GM23338 (cell line): ENCODE measurements around the gene CDH23. TPM values are rescaled to one million over a fixed set of nuclear protein-coding genes. Genes with fewer than 3 reads are reported as not detected.

Source experiments
- ATAC-seq: fragments of 200-7000 bp; cut with Tn5 transposase; 3 replicates; pipeline ENCODE4 v1.9.1; 2020
- DNase-seq: peaks from one replicate; pipeline ENCODE4 v3.0.0-alpha.2; 2015; ENCODE audit warnings: low spot score
- H2AFZ ChIP-seq: fragments of 200-600 bp; sonication (generic); 2 replicates; pipeline ENCODE4 v1.8.0; 2016; ENCODE audit warnings: antibody characterized with exemption, mild to moderate bottlenecking, moderate library complexity
- H3F3A ChIP-seq: fragments of 200-600 bp; sonication (generic); replicated peaks from 2 replicates; pipeline ENCODE4 v1.8.0; 2017; ENCODE audit warnings: antibody characterized with exemption, mixed run types, low read depth
- H3K27ac ChIP-seq: fragments of 200-600 bp; sonication (generic); 2 replicates; pipeline ENCODE4 v1.6.1; 2016; ENCODE audit warnings: low read depth
- H3K27me3 ChIP-seq: fragments of 200-600 bp; sonication (generic); 2 replicates; pipeline ENCODE4 v1.8.0; 2016; ENCODE audit warnings: mild to moderate bottlenecking, mixed run types, moderate library complexity; ENCODE audit not compliant: insufficient read depth
- H3K36me3 ChIP-seq: fragments of 200-600 bp; sonication (generic); 2 replicates; pipeline ENCODE4 v1.8.0; 2016; ENCODE audit warnings: mild to moderate bottlenecking; ENCODE audit not compliant: insufficient read depth
- H3K4me1 ChIP-seq: fragments of 200-600 bp; sonication (generic); 2 replicates; pipeline ENCODE4 v1.8.0; 2016; ENCODE audit warnings: mild to moderate bottlenecking, moderate library complexity; ENCODE audit not compliant: insufficient read depth
- H3K4me2 ChIP-seq: fragments of 200-600 bp; sonication (generic); 2 replicates; pipeline ENCODE4 v1.7.1; 2017; ENCODE audit warnings: mixed run types
- H3K4me3 ChIP-seq: fragments of 200-600 bp; sonication (generic); 2 replicates; pipeline ENCODE4 v1.6.1; 2016; ENCODE audit warnings: mixed run types
- H3K79me2 ChIP-seq: fragments of 200-600 bp; sonication (generic); replicated peaks from 2 replicates; pipeline ENCODE4 v1.8.0; 2017; ENCODE audit warnings: mild to moderate bottlenecking; ENCODE audit not compliant: insufficient read depth
- H3K9me2 ChIP-seq: fragments of 200-600 bp; sonication (generic); 2 replicates; pipeline ENCODE4 v1.8.0; 2017; ENCODE audit not compliant: insufficient read depth
- H4K20me1 ChIP-seq: fragments of 200-600 bp; sonication (generic); replicated peaks from 2 replicates; pipeline ENCODE4 v1.8.0; 2017; ENCODE audit warnings: mild to moderate bottlenecking; ENCODE audit not compliant: insufficient read depth
- H3K27ac Mint-ChIP-seq: 2 replicates; pipeline ENCODE4 v1.8.0; 2020; ENCODE audit warnings: inconsistent platforms, mild to moderate bottlenecking, moderate library complexity, mixed read lengths
- H3K27me3 Mint-ChIP-seq: 3 replicates; pipeline ENCODE4 v1.8.0; 2022; ENCODE audit warnings: low read depth, mild to moderate bottlenecking, moderate library complexity, mixed read lengths, inconsistent platforms; ENCODE audit not compliant: insufficient read depth, poor library complexity
- H3K36me3 Mint-ChIP-seq: 3 replicates; pipeline ENCODE4 v1.8.0; 2021; ENCODE audit warnings: low read depth, mild to moderate bottlenecking, inconsistent platforms, moderate library complexity, mixed read lengths
- H3K4me1 Mint-ChIP-seq: 3 replicates; pipeline ENCODE4 v1.8.0; 2020; ENCODE audit warnings: mild to moderate bottlenecking, inconsistent platforms, mixed read lengths
- H3K4me3 Mint-ChIP-seq: 3 replicates; pipeline ENCODE4 v1.8.0; 2021; ENCODE audit warnings: moderate library complexity, mild to moderate bottlenecking, inconsistent platforms, mixed read lengths
- H3K9me3 Mint-ChIP-seq: 3 replicates; pipeline ENCODE4 v1.8.0; 2020; ENCODE audit warnings: moderate library complexity, mild to moderate bottlenecking, inconsistent platforms, mixed read lengths
- ETS1 ChIP-seq: IDR thresholded peaks from 2 replicates; pipeline ENCODE4 v1.6.1; 2016; ENCODE audit warnings: antibody characterized with exemption
- EZH2 ChIP-seq: fragments of 200-600 bp; sonication (generic); IDR thresholded peaks from one replicate; pipeline ENCODE4 v1.8.0; 2017; ENCODE audit warnings: antibody characterized with exemption, mild to moderate bottlenecking, low read depth; ENCODE audit not compliant: unreplicated experiment
- EZH2phosphoT487 ChIP-seq: fragments of 200-600 bp; sonication (generic); IDR thresholded peaks from one replicate; pipeline ENCODE4 v1.8.1; 2018; ENCODE audit warnings: antibody characterized with exemption; ENCODE audit not compliant: unreplicated experiment
- JUNB ChIP-seq: IDR thresholded peaks from one replicate; pipeline ENCODE4 v1.6.1; 2016; ENCODE audit warnings: antibody characterized with exemption; ENCODE audit not compliant: unreplicated experiment
- NANOG ChIP-seq: IDR thresholded peaks from 2 replicates; pipeline ENCODE4 v1.6.1; 2016; ENCODE audit warnings: antibody characterized with exemption, borderline replicate concordance
- POLR2AphosphoS5 ChIP-seq: IDR thresholded peaks from 2 replicates; pipeline ENCODE4 v1.6.1; 2016; ENCODE audit warnings: antibody characterized with exemption, low read depth
- STAT1 ChIP-seq: IDR thresholded peaks from one replicate; pipeline ENCODE4 v1.6.1; 2016; ENCODE audit warnings: antibody characterized with exemption; ENCODE audit not compliant: unreplicated experiment
- ZNF114 ChIP-seq: fragments of 250-450 bp; sonication (Bioruptor Pico); IDR thresholded peaks from 2 replicates; pipeline ENCODE4 v1.5.0; 2020; ENCODE audit warnings: mild to moderate bottlenecking, moderate library complexity
- ZNF331 ChIP-seq: fragments of 250-450 bp; sonication (Bioruptor Pico); IDR thresholded peaks from 2 replicates; pipeline ENCODE4 v1.5.0; 2020; ENCODE audit warnings: low read depth, mild to moderate bottlenecking, moderate library complexity
- ZNF462 ChIP-seq: fragments of 250-450 bp; sonication (Bioruptor Pico); IDR thresholded peaks from 2 replicates; pipeline ENCODE4 v1.5.0; 2020; ENCODE audit warnings: mild to moderate bottlenecking, moderate library complexity
- polyA plus RNA-seq: library from polyadenylated mRNA; unstranded; fragments of >200 nt; fragmentation: Nextera tagmentation; extraction: Ambion mirVana; gene quantifications from 2 replicates; pipeline ENCODE4 v1.2.1, GENCODE V29; 2016
- total RNA-seq: library from RNA; depleted of rRNA; stranded (reverse); fragments of >200 nt; shearing (Covaris generic); gene quantifications from 2 replicates; pipeline ENCODE4 v1.2.3, GENCODE V29; 2014
- TF ChIP-seq, protein P1 (sequence below): IDR thresholded peaks from one replicate; pipeline ENCODE4 v1.6.1; 2018; ENCODE audit warnings: antibody characterized with exemption; ENCODE audit not compliant: unreplicated experiment

CDH23 gene
- total and polyA plus RNA-seq, 2 experiments from 2014 or later, result 0.95 to 4.3 TPM

GRCh38 chr10:71390461-71390835, 6.3 kb upstream of the CDH23 start (continued):
- TF ChIP-seq ZNF462 (CRISPR knock-in tag) (no peak), ZNF331 (no peak), POLR2AphosphoS5 (no peak), JUNB (no peak), EZH2 (no peak)

GRCh38 chr10:71390921-71391690, 5.6 kb upstream of the CDH23 start:
- peaks cover 11% of the 10 kb centered on the region; the same call in 1 of the 2 replicates for H3K27me3 ChIP-seq
- H3K4me3 ChIP-seq, result no peak overlapping the region
- no peak overlapping the region for H3K27ac Mint-ChIP-seq
- peaks cover 7% of the 10 kb centered on the region for H3K4me1 Mint-ChIP-seq
- H3K9me3 Mint-ChIP-seq, result no peaks in the 10 kb centered on the region
- H3K27me3 Mint-ChIP-seq, result peaks cover 18% of the 10 kb centered on the region
- ATAC-seq, result peak; percentile 42
- 0 out of 2 replicates have a peak, but pooled peaks cover 3% of the 10 kb centered on the region for H3F3A ChIP-seq
- no peak overlapping the region for H3K27ac ChIP-seq
- no peaks in the 10 kb centered on the region for H3K36me3 Mint-ChIP-seq
- DNase-seq, result no peak
- peaks cover 5% of the 10 kb centered on the region for H3K4me1 ChIP-seq
- H2AFZ ChIP-seq, result peak overlapping the region; percentile 43; the same call in 1 of the 2 replicates
- H3K4me2 ChIP-seq, result no peak overlapping the region
- H3K9me2 ChIP-seq, result no peaks in the 10 kb centered on the region
- no peak overlapping the region for H3K4me3 Mint-ChIP-seq
- no peaks in the 10 kb centered on the region for H3K79me2 ChIP-seq
- H3K36me3 ChIP-seq, result no peaks in the 10 kb centered on the region
- no peaks in the 10 kb centered on the region for H4K20me1 ChIP-seq
- TF ChIP-seq NANOG (no peak), STAT1 (no peak), POLR2AphosphoS5 (no peak), EZH2phosphoT487 (no peak), ZNF114 (CRISPR knock-in tag) (no peak), ETS1 (no peak)
- TF ChIP-seq, protein P1, sequence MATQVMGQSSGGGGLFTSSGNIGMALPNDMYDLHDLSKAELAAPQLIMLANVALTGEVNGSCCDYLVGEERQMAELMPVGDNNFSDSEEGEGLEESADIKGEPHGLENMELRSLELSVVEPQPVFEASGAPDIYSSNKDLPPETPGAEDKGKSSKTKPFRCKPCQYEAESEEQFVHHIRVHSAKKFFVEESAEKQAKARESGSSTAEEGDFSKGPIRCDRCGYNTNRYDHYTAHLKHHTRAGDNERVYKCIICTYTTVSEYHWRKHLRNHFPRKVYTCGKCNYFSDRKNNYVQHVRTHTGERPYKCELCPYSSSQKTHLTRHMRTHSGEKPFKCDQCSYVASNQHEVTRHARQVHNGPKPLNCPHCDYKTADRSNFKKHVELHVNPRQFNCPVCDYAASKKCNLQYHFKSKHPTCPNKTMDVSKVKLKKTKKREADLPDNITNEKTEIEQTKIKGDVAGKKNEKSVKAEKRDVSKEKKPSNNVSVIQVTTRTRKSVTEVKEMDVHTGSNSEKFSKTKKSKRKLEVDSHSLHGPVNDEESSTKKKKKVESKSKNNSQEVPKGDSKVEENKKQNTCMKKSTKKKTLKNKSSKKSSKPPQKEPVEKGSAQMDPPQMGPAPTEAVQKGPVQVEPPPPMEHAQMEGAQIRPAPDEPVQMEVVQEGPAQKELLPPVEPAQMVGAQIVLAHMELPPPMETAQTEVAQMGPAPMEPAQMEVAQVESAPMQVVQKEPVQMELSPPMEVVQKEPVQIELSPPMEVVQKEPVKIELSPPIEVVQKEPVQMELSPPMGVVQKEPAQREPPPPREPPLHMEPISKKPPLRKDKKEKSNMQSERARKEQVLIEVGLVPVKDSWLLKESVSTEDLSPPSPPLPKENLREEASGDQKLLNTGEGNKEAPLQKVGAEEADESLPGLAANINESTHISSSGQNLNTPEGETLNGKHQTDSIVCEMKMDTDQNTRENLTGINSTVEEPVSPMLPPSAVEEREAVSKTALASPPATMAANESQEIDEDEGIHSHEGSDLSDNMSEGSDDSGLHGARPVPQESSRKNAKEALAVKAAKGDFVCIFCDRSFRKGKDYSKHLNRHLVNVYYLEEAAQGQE, result no peak
